Pancreas (tissue), 10 donors: Measurements from ENCODE around the gene TSSK1B. TPM values are rescaled to one million over a fixed set of nuclear protein-coding genes. Genes with fewer than 3 reads are reported as not detected.

Experiments used
- ATAC-seq, 4 donors: fragments of 200-7000 bp; cut with Tn5 transposase; one replicate each; pipeline versions ENCODE4 v1.8.0 to v1.9.1; 2020; ENCODE audit warnings: mild to moderate bottlenecking in 4 of 4, moderate library complexity in 4 of 4
- DNase-seq, 6 donors: peaks; one replicate each; pipeline ENCODE4 v3.0.0-alpha.2; 2020
- FAIRE-seq: peaks from 2 replicates; lab custom pipeline; 2012; peaks lifted over from hg19 to GRCh38; lab: Jason Lieb, UNC
- H3K27ac ChIP-seq, 4 donors: fragments of 200-600 bp; sonication (generic); 1 replicate in 3 of 4; 2 replicates in 1 of 4; pipeline versions ENCODE4 v1.5.0 to v1.8.0; 2020
- H3K27me3 ChIP-seq, 4 donors: fragments of 200-600 bp; one replicate each; pipeline ENCODE4 v1.8.0; 2021
- H3K36me3 ChIP-seq, 3 donors: fragments of 200-600 bp; sonication (generic) in 1 of 3; one replicate each; pipeline versions ENCODE4 v1.5.0 to v1.8.0; 2020 to 2021
- H3K4me1 ChIP-seq, 3 donors: fragments of 200-600 bp; one replicate each; pipeline ENCODE4 v1.8.0; 2021
- H3K4me3 ChIP-seq, 4 donors: fragments of 200-600 bp; sonication (generic) in 2 of 4; one replicate each; pipeline versions ENCODE4 v1.5.0 to v1.8.0; 2020 to 2021
- H3K9me3 ChIP-seq, 4 donors: fragments of 200-600 bp; one replicate each; pipeline ENCODE4 v1.8.0; 2021
- WGBS, 2 donors: extraction: QIAGEN DNeasy Blood & Tissue Kit; methylation state at CpG; one replicate each; pipeline ENCODE4 v1.1.7; 2013; 5-methylcytosine and 5-hydroxymethylcytosine counted together
- intact Hi-C, 3 donors: fragments of 100-400 bp; cut with DNase I; formaldehyde crosslinking; loops; one replicate each; pipeline versions ENCODE4 v1.11.1 to v1.14.2; 2022
- polyA plus RNA-seq, 2 donors: library from polyadenylated mRNA; stranded (reverse); fragments of 200-250 nt; gene quantifications; one replicate each; pipeline ENCODE4 v1.2.3, GENCODE V29; 2013
- total RNA-seq, 6 donors: library from RNA; stranded (reverse); fragmentation: NEBNext Ultra II Directional in 4 of 6; extraction: Animal tissue kit (Norgen Biotek cat#: 25700) in 4 of 6; gene quantifications; one replicate each; pipeline versions ENCODE4 v1.2.1 to v1.2.4, GENCODE V29; 2021 to 2023
- TF ChIP-seq, protein P1 (sequence below), 4 donors: fragments of 200-600 bp; sonication (generic) in 3 of 4; IDR thresholded peaks; one replicate each; pipeline versions ENCODE4 v1.5.0 to v1.8.0; 2021; ENCODE audit warnings: antibody characterized with exemption in 4 of 4
- donor health status: healthy with polysubstance abuse.
- donor health status: DM: no; HTN: no; CAD: no; lungs with moderate emphysema.
- donor health status: DM: no; HTN: no; CAD: no.
- donor health status: control.
- donor health status: control.
- donor health status: Bipolar disorder and iron deficiency.
- donor health status: DM: yes; HTN: yes; CAD: no.
- donor health status: DM: no; HTN: no; CAD: no.
- donor health status: DM: no; HTN: no; CAD: no.
- donor health status: DM: yes; HTN: yes; CAD: no.

The TSSK1B gene
- total and polyA plus RNA-seq, 8 donors = 0.06 to 0.14 (median 0.08) TPM; not detected in 4

DNA sequence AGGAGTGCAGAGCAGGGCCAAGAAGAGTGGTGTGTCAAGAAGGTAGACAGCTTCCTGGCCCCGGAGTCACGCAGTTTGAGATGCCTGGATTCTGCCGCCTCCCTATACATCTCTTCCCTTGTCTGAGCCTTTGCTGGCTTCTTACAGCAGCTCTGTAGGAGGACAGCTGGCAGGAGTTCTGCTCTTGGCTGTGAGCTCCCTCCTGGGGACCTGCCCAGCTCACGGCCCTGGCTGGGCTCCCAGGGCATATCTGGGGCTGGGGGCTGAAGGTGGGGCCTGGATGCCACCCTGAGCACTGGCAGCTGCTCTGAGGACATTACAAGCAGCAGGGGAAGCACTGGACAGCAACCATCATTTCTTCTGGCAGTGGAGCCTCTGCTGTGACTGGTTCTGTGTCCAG is 786 bp upstream of the TSSK1B start:
- Histone ChIP-seq H3K4me1 (no peaks in the 10 kb centered on the region), H3K36me3 (no peaks in the 10 kb centered on the region), H3K27me3 (no peaks in the 10 kb centered on the region), H3K4me3 (no peak overlapping the region), H3K27ac (no peak overlapping the region), H3K9me3 (no peaks in the 10 kb centered on the region)
- FAIRE-seq = no peak
- no peak for ATAC-seq
- TF ChIP-seq, protein P1, sequence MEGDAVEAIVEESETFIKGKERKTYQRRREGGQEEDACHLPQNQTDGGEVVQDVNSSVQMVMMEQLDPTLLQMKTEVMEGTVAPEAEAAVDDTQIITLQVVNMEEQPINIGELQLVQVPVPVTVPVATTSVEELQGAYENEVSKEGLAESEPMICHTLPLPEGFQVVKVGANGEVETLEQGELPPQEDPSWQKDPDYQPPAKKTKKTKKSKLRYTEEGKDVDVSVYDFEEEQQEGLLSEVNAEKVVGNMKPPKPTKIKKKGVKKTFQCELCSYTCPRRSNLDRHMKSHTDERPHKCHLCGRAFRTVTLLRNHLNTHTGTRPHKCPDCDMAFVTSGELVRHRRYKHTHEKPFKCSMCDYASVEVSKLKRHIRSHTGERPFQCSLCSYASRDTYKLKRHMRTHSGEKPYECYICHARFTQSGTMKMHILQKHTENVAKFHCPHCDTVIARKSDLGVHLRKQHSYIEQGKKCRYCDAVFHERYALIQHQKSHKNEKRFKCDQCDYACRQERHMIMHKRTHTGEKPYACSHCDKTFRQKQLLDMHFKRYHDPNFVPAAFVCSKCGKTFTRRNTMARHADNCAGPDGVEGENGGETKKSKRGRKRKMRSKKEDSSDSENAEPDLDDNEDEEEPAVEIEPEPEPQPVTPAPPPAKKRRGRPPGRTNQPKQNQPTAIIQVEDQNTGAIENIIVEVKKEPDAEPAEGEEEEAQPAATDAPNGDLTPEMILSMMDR (IDR thresholded peaks at IDR 0.05) = no peak
- no peak for DNase-seq
- intact Hi-C loops = no loop called here
- WGBS, 2 donors = 81 to 87% methylated on average over 4 of the region's 4 CpGs

DNA sequence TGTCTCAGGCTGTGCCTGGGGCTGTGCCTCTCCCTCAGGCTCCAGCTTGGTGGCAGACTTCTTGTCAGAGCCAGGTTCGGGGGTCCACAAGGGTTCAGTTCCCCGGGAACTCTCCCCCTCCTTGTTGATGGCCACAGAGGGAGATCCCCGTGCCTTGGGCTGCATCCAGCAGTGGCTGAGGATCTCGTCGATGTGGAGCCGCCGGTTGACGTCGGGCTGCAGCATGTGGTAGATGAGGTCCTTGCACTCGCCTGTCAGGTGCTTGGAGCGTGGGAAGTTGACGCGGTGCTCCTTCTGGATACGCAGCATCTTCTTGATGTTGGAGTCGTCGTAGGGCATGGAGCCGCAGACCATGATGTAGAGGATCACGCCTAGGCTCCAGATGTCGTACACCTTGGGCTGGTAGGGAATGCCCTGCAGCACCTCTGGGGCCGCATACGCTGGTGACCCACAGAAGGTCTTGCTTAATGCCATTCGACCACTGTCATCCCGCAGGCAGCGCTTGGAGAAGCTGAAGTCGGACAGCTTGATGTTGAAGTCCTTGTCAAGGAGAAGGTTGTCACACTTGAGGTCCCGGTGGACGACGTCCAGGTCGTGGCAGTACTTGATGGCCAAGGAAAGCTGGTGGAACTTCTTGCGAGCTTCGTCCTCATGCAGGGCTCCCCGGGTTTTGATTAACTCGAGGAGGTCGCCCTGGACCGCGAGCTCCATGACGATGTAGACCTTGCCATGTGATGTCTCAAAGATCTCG is 752 bp downstream of the TSSK1B start:
- Histone ChIP-seq H3K36me3 (no peaks in the 10 kb centered on the region), H3K4me3 (no peak overlapping the region), H3K27me3 (no peaks in the 10 kb centered on the region), H3K9me3 (no peaks in the 10 kb centered on the region), H3K27ac (no peak overlapping the region), H3K4me1 (no peaks in the 10 kb centered on the region)
- ATAC-seq = no peak
- TF ChIP-seq, protein P1 (IDR thresholded peaks at IDR 0.05) = no peak
- intact Hi-C loops = no loop called here
- DNase-seq = no peak
- WGBS, 2 donors = 90 to 94% methylated on average over 38 of the region's 38 CpGs
- no peak for FAIRE-seq

DNA sequence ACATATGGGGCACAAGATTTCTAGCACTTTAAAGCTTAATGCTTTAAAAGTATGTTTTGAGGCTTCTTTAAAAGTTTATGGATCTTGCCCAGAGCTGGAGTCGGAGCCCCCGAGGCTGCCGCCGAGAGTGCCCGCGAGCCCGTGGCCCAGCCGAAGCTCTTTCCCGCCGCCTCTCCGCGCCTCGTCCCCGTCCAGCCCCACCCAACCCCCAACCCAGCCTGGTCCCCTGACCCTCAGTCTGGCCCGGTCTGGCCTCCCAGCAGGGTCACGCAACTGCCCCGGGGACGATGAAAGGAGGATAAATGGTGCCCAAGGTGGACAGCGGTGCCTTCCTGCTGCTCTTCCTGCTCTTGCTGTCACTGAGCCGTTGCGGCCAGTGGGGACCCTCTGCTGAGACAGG is 1.7 kb downstream of the TSSK1B start:
- no peaks in the 10 kb centered on the region for H3K36me3 ChIP-seq
- no peak for FAIRE-seq
- H3K27me3 ChIP-seq = no peaks in the 10 kb centered on the region
- intact Hi-C loops = no loop called here
- ATAC-seq = no peak
- no peak for DNase-seq
- no peak overlapping the region for H3K27ac ChIP-seq
- no peak overlapping the region for H3K4me3 ChIP-seq
- 91 to 95% methylated on average over 21 of the region's 21 CpGs for WGBS, 2 donors
- H3K4me1 ChIP-seq = no peaks in the 10 kb centered on the region
- H3K9me3 ChIP-seq = no peaks in the 10 kb centered on the region
- TF ChIP-seq, protein P1 (IDR thresholded peaks at IDR 0.05) = no peak

DNA sequence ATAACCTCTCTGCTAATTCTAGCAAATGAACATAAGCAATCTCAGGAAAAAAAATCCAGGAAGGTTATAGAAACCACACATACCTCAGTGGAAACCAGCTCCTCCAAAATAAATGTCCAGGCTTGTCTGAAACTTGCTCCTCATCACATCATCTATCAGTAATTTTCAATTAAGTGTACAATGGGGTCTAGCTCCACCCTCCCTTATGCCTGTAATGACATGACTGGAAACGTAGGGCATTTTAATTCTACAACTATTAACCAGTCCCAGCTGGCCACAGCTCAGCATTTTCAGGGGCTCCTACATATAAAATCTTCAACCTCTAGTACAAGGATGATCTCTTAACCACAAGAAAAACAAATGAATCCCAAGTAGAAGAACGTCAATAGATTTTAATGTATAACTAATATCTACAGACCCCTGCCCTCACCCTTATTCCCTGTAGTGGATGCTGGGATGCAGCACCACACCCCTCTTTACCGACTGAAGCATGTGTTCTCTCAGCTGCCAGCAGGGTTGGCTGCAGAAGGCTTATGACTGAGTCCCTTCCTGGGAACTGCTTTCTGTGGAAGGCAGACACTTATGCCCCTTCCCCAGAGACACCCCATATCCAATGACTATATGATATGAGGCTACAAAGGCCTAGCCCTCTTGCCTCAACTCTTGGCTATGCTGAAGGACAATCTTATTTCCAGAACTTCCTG is 6.8 kb downstream of the TSSK1B start:
- DNase-seq = no peak
- FAIRE-seq = no peak

More for the DNA sequence above, 6.8 kb downstream of the TSSK1B start:
- whole genome bisulfite sequencing, 2 donors = 66 to 70% methylated on average over 3 of the region's 3 CpGs
- Histone ChIP-seq H3K36me3 (no peaks in the 10 kb centered on the region), H3K4me3 (no peak overlapping the region), H3K9me3 (no peaks in the 10 kb centered on the region), H3K4me1 (no peaks in the 10 kb centered on the region), H3K27ac (no peak overlapping the region), H3K27me3 (no peaks in the 10 kb centered on the region)
- TF ChIP-seq, protein P1 (IDR thresholded peaks at IDR 0.05) = no peak
- intact Hi-C loops = no loop called here
- no peak for ATAC-seq
